ENCODE measurements around the gene ACTL8.

DNA sequence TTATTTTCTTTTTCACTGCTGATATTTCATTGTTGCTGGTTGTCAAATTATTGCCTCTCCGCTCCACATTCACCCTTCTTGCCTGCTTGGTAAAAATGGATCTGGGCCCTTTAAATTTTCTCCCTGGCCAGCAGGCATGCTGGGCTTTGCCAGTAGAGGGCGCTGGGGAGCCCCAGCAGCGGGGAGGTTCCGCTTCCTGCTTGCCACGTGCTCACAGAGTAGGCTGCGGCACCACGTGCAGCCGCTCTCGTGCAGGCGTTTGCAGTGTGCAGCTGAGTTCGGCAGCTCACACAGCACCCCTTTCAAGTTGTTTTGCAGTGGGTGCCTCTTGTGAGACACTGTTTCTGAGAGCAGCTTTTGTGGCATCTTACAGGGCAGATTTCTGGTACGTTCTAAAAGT lies at the start of gene ACTL8:
- TF ChIP-seq, protein P1, sequence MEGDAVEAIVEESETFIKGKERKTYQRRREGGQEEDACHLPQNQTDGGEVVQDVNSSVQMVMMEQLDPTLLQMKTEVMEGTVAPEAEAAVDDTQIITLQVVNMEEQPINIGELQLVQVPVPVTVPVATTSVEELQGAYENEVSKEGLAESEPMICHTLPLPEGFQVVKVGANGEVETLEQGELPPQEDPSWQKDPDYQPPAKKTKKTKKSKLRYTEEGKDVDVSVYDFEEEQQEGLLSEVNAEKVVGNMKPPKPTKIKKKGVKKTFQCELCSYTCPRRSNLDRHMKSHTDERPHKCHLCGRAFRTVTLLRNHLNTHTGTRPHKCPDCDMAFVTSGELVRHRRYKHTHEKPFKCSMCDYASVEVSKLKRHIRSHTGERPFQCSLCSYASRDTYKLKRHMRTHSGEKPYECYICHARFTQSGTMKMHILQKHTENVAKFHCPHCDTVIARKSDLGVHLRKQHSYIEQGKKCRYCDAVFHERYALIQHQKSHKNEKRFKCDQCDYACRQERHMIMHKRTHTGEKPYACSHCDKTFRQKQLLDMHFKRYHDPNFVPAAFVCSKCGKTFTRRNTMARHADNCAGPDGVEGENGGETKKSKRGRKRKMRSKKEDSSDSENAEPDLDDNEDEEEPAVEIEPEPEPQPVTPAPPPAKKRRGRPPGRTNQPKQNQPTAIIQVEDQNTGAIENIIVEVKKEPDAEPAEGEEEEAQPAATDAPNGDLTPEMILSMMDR (IDR thresholded peaks at IDR 0.05; ENCODE audit: low read depth, low read length), result no peak
- no peak for TF ChIP-seq EZH2phosphoT487 (IDR thresholded peaks at IDR 0.05; ENCODE audit: low read depth)
